GM19025 (cell line): ENCODE measurements around the gene KRTAP10-1.
"Not testable (repeated sequence)": the region's sequence is repeated elsewhere in the genome, so short reads cannot be mapped to it uniquely, and the experiment has no call there.

Experiments used
- ATAC-seq: cut with Tn5 transposase; IDR thresholded peaks from one replicate; pipeline ENCODE4 v1.9.1; 2021; ENCODE audit warnings: mild to moderate bottlenecking, low read depth, moderate library complexity; ENCODE audit not compliant: unreplicated experiment

KRTAP10-1 gene

GRCh38 chr21:44550807-44551206 lies 10.8 kb upstream of the KRTAP10-1 start:
- ATAC-seq = no peak

- ATAC-seq = not testable (repeated sequence)
These were observed 10.3 kb upstream of the KRTAP10-1 start for GRCh38 chr21:44550285-44550684.

- ATAC-seq = no peak
These were observed 9.7 kb upstream of the KRTAP10-1 start for GRCh38 chr21:44549525-44550211.

- ATAC-seq = no peak
These were observed 8.9 kb upstream of the KRTAP10-1 start for GRCh38 chr21:44548922-44549321.

- no peak for ATAC-seq
These were observed 8.4 kb upstream of the KRTAP10-1 start for GRCh38 chr21:44548381-44548780.

- ATAC-seq = no peak
These were observed 7.8 kb upstream of the KRTAP10-1 start for GRCh38 chr21:44547656-44548331.

- no peak for ATAC-seq
These were observed 4.6 kb upstream of the KRTAP10-1 start for GRCh38 chr21:44544566-44544965.

- no peak for ATAC-seq
These were observed 2.7 kb upstream of the KRTAP10-1 start for GRCh38 chr21:44542716-44543115.

- ATAC-seq = no peak
These were observed 820 bp upstream of the KRTAP10-1 start for GRCh38 chr21:44540741-44541288.

- no peak for ATAC-seq
These were observed 949 bp downstream of the KRTAP10-1 start for GRCh38 chr21:44539046-44539445.

- ATAC-seq = no peak
These were observed 1.8 kb downstream of the KRTAP10-1 start for GRCh38 chr21:44537930-44538911.

GRCh38 chr21:44535963-44536362 lies 4.0 kb downstream of the KRTAP10-1 start:
- ATAC-seq = no peak

GRCh38 chr21:44534688-44535087 lies 5.3 kb downstream of the KRTAP10-1 start:
- no peak for ATAC-seq

GRCh38 chr21:44533891-44534627 lies 5.9 kb downstream of the KRTAP10-1 start:
- no peak for ATAC-seq

GRCh38 chr21:44533121-44533890 lies 6.7 kb downstream of the KRTAP10-1 start:
- no peak for ATAC-seq

- no peak for ATAC-seq
These were observed 7.3 kb downstream of the KRTAP10-1 start for GRCh38 chr21:44532712-44533111.

GRCh38 chr21:44531606-44532564 lies 8.1 kb downstream of the KRTAP10-1 start:
- ATAC-seq = no peak

GRCh38 chr21:44530903-44531605 lies 8.9 kb downstream of the KRTAP10-1 start:
- ATAC-seq = no peak
